Putamen (tissue), 1 donor: ENCODE measurements around the gene CELA2A.
"Not testable (repeated sequence)": the region's sequence is repeated elsewhere in the genome, so short reads cannot be mapped to it uniquely, and the experiment has no call there.

Experiments
- DNase-seq: peaks from one replicate; pipeline ENCODE4 v3.0.0-alpha.2; 2016; ENCODE audit warnings: low spot score

The CELA2A gene

DNA sequence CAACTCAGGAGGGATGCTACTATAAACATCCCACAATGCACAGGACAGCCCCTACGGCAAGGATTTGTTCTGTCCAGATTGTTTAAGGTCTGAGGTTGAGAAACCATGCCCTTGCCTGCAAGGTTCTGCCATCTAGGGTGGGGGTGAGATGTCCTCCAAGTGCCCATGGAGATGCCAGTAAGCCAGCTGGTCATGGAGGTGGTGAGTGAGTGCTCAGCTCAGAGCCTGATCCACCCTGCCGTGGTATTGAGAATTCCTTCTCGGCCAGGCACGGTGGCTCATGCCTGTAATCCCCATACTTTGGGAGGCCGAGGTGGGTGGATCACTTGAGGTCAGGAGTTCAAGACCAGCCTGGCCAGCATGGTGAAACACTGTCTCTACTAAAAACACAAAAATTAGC is 31.6 kb upstream of the CELA2A start:
- no peak for DNase-seq

DNA sequence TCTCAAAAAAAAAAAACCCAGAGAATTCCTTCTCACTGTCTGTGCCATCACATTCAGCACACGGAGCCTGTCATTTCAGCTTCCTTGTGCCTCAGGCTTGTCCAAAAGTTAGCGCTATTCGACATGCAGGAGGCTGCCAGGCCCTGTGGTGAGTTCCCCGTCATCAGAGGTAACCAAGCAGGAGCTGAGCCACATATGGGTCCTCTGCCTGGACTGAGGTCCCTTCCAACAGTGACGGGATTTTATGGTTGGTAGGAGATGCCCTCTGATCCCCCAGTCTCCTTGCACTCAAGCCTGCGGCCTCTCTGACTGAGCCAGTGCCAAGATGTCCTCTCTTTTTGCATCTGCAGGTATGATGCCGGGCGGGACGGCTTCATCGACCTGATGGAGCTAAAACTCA is 31.0 kb upstream of the CELA2A start:
- DNase-seq = no peak

DNA sequence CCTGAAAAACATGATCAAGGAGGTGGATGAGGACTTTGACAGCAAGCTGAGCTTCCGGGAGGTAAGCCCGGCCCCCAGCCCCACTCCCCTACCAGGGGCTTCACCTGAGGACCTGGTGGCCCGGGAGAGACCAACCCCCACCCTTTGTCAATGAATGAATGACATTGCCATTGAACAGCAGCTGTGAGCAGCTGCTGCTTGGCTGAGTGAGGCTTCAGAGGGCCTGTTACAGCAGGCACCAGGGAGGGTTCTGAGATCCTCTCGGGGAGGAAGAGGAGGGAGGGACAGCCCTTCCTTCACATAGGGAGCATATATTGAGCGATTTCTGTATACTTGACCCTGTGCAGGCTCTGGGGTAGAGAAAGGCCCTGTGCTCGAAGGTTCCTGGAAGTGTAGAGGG is 30.6 kb upstream of the CELA2A start:
- DNase-seq = no peak

DNA sequence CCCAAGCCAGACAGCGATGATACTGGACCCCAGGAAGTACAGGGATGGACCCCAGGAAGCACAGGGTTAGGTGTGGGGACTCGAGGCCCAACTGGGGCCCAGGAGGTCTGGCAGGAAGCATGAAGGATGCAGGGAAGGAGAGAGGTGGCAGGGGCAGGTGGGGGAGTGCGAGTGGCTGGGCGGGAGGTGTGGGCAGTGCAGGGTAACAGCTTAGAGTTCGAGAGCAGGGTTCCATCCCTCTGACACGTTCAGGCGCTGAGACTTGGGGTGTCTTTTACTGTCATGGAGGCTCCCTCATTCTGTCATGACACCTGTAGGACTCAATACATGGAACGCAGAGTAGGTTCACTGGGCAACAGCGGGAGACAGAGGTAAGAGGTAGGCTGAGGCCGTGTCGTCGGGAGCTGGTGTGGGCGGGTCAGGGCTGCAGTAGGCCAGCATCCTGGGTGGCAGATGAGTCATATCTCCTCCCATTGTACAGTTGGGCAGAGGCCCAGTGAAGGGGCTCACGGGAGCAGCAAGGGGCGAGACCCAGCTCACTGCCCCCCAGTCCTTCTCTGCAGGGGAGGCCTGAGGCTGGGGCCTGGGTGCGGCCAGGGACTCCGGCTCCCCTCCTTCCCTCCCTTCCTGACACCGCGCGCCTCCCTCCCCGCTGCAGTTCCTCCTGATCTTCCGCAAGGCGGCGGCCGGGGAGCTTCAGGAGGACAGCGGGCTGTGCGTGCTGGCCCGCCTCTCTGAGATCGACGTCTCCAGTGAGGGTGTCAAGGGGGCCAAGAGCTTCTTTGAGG is 29.8 kb upstream of the CELA2A start:
- DNase-seq = no peak

DNA sequence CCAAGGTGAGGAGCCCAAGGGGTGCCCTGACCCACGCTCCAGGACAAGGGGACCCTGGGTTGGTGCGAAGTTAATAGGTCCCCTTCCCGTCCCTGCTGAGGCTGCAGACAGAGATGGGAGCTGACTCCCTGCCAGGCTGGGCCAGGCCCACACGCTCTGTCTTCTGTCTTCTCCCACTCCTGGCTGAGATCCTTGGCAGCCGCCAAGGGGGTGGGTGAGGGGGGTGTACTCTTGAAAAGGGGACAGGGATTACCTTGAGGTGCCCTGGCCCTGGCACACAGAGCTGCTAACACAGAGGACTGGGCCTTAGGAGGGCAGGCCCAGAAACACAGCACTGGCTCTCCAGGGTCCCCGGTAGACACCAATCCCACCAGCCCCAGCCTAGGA is 29.3 kb upstream of the CELA2A start:
- no peak for DNase-seq

DNA sequence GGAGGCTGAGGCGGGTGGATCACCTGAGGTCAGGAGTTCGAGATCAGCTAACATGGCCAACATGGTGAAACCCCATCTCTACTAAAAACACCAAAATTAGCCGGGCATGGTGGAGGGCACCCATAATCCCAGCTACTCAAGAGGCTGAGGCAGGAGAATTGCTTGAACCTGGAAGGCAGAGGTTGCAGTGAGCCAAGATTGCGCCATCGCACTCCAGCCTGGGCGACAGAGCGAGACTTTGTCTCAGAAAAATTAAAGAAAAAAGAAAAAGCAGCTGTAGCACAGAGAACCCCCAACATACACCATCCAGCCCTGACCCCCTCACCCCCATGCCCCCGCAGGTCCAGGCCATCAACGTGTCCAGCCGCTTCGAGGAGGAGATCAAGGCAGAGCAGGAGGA is 28.3 kb upstream of the CELA2A start:
- DNase-seq = not testable (repeated sequence)

DNA sequence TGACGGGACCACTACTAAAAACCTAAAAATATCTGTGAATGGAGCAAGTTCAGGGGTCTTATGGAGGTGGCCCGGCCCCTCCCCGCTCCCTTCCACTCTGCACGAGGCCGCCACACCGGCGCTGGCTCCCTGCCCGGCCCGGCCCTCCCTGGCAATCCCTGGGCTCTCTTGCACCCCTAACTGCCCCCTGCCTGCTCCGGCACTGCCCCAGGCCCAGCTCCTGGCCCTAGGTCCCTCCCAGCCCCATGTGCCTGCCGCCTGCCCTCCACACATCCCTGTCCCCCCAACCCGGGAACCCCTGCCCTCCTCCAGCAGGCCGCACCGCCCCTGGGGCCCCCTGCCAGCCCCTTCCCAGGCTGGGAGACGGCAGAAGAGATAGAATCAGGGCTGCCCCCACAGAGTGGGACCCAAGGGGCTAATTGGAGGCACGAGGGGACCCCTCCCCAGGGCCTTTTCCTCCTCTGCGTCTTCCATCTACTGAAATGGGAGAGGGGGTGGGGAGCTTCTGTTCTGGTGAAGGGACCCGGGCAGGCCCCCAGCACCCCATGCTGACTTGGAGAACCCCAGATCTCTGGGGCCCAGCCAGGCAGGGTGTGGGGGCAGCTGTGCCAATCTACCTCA is 27.6 kb upstream of the CELA2A start:
- no peak for DNase-seq

DNA sequence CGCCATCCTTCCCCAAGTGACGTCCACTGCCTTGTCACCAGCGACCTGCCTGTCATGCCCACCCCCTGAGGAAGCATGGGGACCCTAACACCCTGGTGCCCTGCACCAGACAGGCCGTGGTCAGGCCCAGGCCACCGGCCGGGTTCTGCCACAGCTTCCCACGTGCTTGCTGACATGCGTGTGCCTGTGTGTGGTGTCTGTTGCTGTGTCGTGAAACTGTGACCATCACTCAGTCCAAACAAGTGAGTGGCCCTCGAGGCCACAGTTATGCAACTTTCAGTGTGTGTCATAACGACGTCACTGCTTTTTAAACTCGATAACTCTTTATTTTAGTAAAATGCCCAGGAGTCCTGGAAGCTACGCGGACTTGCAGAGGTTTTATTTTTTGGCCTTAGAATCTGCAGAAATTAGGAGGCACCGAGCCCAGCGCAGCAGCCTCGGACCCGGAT is 26.8 kb upstream of the CELA2A start:
- DNase-seq = no peak

DNA sequence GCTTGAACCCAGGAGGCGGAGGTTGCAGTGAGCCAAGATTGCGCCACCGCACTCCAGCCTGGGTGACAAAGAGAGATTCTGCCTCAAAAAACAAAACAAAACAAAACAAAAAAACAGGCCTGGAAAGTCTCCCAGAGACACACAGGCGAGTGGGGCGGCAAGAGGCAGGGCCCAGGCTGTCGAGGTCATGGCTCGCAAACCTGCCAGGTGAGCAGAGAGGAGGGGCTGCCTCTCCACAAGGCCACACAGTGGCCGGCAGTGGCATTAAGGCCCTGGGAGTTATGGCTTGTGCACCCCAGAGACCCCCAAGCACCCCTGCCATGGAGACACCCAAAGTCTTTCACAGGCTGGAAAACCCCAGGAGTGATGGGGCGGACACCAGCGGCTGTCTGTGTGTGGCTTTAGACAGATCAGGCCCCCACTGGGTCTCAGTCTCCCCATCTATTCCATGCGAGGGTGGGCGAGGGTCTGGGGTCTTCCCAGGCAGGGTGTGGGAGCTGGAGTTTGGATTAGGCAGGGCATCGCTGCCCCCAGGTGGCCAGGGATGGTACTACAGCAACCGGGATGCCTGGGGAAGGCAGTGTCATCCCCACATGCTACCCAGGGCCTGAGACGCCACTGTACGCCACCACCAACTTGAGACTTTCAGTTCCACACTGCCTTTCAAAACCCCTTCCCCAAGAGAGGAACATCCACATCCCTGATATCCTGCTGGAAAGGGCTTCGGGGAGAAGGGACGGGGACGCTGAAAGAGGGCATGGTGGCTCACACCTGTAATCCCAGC is 25.6 kb upstream of the CELA2A start:
- DNase-seq = peak; percentile 21

DNA sequence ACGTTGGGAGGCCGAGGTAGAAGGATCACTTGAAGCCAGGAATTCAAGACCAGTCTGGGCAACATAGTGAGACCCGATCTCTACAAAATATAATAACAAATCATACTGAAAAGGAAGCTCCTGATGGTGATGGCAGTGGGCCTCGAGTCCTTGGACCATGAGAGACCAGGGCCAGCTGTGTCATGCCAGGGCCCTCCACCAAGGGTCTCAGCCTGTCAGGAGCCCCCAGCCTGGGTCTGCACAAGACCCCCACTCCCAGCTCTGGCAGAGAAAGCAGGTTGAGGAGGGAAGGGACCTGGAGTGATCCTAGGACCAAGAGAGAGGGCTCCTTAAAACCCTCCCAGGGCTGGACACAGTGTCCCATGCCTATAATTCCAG is 25.0 kb upstream of the CELA2A start:
- DNase-seq = no peak

DNA sequence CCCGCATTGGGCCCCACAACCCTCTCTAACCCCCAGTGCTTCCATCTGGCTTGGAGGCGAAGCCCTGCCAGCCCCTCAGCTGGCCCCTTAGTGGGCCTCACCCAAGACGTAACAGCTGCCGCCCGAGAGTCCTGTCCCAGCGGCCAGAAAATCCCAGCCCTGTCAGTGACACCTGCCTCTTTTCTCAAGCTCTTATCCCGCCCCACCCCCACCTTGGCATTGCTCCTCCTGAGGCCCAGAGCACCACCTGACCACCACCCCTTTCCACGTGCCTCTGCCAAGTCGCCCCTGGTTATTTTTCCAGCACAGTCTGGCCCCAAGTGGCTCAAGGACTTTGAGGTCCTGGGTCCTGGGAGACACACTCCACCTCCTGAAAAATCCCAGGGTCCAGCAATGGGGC is 24.2 kb upstream of the CELA2A start:
- no peak for DNase-seq

DNA sequence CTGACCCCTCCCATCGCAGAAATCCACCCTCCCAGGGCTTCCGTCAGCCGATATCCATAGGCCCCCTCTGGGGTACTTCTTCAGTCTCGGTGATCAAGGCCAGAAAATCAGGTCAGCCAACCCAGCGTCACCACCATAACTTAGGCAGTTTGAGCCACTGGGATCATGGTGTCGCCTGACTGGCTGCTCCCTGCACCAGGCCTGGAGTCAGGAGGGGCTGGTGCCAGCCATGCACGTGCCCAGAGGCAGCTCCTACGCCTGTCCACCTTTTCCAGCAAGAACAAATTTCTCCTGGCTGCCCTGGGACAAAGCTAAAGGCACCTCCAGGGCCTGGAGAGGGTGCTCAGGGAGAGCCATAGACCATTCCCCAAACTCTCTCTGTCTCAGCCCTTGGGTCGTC is 23.1 kb upstream of the CELA2A start:
- no peak for DNase-seq

DNA sequence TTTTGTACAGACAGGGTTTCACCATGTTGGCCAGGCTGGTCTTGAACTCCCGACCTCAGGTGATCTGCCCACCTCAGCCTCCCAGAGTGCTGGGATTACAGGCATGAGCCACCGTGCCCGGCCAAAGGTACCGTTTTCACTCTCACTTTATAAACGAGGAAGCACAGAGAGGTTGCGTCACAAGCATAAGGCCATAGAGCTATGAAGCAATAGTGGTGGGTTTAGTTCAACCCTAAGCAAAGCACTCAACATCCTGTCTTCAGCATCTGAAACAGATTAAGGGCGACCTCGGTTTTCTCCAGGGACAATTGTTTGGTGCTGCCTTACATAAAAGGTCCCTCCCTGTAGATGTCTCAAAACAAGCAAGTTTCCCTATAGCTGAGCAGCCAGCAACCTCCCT is 21.8 kb upstream of the CELA2A start:
- DNase-seq = not testable (repeated sequence)

DNA sequence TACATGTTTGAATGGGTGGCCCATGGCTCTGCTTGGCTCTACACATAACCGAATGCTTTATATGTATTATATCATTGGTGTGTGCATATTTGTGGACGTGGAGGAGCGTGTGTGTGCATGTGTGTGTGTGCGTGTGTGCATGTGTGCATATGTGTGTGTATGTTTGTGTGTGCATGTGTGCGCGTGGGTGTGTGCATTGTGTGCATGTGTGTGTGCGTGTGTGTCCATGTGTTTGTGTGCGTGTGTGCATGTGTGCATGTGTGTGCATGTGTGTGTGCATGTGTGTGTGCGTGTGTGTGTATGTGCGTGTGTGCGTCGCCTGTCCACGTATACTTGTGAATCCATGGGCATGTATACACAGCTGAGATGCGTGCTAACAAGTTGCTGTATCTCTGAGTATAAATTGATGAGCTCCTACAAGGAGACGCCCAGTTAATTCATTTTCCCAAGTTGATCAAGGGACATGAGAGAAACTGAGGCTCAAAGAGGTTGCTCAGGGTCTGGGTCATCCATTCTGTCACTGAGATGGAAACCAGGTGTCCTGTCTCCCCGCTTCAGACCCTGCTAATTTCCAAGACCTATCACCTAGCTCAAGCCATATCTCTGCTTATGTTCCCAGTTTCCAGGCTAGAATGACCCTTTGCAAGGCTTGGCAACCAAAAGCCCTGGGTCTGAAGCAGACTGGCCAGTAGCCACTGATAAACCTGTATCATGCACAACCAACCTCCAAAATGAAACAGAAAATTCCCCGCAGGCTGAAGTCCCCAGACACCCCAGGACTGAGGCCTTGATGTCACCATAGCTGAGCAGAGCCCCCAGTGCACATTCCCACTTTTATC is 21.1 kb upstream of the CELA2A start:
- DNase-seq = no peak

DNA sequence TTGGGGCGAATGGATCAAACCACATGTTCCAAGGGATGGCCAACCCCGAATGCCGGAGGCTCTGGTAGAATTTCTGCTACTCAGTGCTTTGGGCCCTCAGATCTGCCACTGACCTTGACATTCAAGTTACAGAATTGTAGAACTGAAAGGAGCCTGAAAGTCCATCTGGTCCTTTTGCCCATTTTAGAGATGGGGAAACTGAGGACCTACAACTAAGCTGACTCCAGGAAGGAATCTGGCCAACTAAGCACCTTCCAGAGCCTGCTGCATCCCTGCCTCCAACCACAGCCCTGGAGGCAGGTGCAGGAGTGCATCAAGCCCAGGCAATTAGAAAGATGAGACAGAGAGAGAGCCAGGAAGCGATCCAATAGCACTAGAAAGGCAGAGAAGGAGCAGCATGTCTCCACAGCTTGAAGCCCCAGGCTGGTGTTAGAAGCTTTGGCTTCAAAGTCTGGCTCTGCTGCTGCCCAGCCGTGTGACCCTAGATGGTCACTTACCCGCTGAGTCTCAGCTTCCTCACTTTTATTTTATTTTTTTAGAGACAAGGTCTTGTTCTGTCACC is 19.6 kb upstream of the CELA2A start:
- no peak for DNase-seq

DNA sequence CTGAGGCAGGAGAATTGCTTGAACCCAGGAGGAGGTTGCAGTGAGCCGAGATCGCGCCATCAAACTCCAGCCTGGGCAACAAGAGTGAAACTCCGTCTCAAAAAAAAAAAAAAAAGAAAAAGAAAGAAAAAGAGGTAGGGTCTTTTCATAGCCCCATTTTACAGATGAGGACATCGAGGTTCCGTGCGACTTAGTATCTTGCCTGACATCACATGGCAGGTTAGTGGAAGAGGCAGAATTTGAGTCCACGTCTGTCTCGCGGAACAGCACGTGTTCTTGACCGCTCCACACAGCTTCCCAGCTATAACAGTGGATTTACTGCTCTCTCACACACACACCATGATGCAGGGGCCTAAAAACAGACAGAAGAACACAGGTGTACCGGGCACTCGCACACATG is 17.2 kb upstream of the CELA2A start:
- DNase-seq = no peak

DNA sequence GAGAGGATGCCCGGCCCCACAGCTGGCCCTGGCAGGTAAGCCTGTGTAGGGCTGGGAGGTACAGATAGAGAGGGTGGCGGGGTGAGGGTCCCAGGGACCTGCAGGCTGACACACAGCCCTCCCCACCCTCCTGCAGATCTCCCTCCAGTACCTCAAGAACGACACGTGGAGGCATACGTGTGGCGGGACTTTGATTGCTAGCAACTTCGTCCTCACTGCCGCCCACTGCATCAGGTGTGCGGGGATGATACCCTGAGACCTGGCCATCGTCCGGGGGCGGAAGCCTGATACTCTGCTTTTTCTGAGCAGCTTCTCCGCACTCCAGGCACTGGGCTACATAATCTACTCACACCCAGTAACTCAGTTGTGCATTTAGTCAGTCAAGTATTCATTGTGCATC is 16.2 kb upstream of the CELA2A start:
- DNase-seq = no peak

DNA sequence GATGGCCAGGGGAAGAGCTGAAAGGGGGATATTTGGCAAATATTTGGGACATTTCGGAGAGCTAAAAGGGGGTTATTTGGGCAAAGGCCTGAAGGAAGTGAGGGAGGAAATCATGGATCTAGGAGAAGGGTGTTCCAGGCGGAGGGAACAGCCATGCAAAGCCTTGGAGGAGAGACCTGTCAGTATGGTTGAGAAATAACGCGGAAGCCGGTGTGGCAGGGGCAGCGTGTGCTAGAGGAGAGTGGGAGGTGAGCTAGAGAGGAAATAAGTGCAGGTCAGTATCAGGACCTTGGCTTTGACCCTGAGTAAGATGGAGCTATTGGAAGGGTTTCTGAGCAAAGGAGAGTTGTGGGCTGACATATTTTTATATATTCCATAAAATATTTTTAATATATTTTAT is 15.3 kb upstream of the CELA2A start:
- DNase-seq = no peak

DNA sequence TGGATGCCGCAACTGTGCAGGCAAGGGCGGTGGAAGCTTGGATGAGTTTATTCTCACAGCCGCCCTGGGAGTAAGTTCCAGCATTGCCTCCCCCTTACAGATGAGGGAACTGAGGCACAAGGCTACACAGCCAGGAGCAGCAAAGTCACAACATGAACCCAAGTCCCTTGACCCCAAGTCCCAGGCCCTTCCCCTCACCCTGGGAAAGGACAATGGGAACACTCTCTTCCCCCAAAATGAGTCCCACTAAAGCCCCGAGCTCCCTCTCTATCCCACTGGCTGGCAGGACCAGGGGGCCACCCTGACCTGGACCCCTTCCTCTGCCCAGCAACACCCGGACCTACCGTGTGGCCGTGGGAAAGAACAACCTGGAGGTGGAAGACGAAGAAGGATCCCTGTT is 14.4 kb upstream of the CELA2A start:
- no peak for DNase-seq

DNA sequence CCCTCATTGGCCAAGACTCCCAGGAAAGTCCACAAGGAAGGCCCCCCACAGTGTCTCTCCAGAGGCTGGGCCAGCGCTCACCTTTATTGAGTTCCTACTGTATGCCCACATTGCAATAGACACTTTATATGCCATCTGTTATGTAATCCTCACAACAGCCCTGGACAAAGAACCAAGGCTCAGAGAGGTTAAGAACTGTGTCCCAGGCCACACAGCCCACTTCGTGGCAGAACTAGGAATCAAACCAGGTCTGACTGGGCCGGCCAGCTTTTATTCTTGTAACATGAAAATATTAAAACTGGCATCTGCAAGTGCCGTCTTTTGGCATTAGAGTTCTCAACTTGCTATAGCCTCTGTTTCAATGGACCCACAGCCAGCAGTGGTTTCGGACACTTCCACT is 13.8 kb upstream of the CELA2A start:
- DNase-seq = no peak

DNA sequence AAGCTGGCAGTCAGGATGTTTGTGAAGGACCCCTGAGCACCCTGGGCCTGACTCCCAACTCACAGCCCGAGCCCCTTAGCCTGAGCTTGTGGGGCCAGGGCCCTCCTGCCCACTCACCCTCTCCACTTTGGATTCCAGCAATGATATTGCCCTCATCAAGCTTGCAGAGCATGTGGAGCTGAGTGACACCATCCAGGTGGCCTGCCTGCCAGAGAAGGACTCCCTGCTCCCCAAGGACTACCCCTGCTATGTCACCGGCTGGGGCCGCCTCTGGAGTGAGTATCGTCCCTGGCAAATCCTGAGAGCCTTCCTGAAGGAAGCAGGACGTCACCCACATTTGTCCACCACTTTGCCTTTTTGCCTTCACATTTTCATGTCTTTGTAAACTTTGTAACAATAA is 13.3 kb upstream of the CELA2A start:
- no peak for DNase-seq
